Large intestine (tissue), 3 donors: Measurements from ENCODE around the gene VPS37B. TPM values are rescaled to one million over a fixed set of nuclear protein-coding genes. Genes with fewer than 3 reads are reported as not detected.
"Not testable (repeated sequence)": the region's sequence is repeated elsewhere in the genome, so short reads cannot be mapped to it uniquely, and the experiment has no call there.

ENCODE experiments used
- DNase-seq, 2 donors: peaks; one replicate each; pipeline versions ENCODE4 v3.0.0 to v3.0.0-alpha.2; 2013
- H3K27ac ChIP-seq: one replicate; pipeline ENCODE4 v1.5.1; 2013; ENCODE audit warnings: low read length
- H3K27me3 ChIP-seq: 2 replicates; pipeline ENCODE4 v1.6.1; 2013; ENCODE audit warnings: low read length; ENCODE audit not compliant: control insufficient read depth, insufficient read depth
- H3K36me3 ChIP-seq: 2 replicates; pipeline ENCODE4 v1.6.1; 2013; ENCODE audit warnings: low read length; ENCODE audit not compliant: control insufficient read depth, insufficient read depth
- H3K4me1 ChIP-seq: one replicate; pipeline ENCODE4 v1.6.1; 2013; ENCODE audit warnings: low read length; ENCODE audit not compliant: control insufficient read depth, insufficient read depth
- H3K4me3 ChIP-seq: one replicate; pipeline ENCODE4 v1.5.1; 2013; ENCODE audit warnings: low read length
- H3K9me3 ChIP-seq: one replicate; pipeline ENCODE4 v1.6.1; 2013; ENCODE audit warnings: mild to moderate bottlenecking, low read depth, low read length, moderate library complexity; ENCODE audit not compliant: control insufficient read depth
- WGBS: methylation state at CpG from one replicate; pipeline ENCODE4 v1.1.5; 2013; ENCODE audit warnings: low lambda C conversion rate; ENCODE audit not compliant: insufficient coverage; 5-methylcytosine and 5-hydroxymethylcytosine counted together
- polyA plus RNA-seq: library from polyadenylated mRNA; unstranded; fragments of 120-200 nt; gene quantifications from one replicate; pipeline ENCODE4 v1.2.1, GENCODE V29; 2013

The VPS37B gene
- polyA plus RNA-seq, 1 donor = 26.5 TPM

DNA sequence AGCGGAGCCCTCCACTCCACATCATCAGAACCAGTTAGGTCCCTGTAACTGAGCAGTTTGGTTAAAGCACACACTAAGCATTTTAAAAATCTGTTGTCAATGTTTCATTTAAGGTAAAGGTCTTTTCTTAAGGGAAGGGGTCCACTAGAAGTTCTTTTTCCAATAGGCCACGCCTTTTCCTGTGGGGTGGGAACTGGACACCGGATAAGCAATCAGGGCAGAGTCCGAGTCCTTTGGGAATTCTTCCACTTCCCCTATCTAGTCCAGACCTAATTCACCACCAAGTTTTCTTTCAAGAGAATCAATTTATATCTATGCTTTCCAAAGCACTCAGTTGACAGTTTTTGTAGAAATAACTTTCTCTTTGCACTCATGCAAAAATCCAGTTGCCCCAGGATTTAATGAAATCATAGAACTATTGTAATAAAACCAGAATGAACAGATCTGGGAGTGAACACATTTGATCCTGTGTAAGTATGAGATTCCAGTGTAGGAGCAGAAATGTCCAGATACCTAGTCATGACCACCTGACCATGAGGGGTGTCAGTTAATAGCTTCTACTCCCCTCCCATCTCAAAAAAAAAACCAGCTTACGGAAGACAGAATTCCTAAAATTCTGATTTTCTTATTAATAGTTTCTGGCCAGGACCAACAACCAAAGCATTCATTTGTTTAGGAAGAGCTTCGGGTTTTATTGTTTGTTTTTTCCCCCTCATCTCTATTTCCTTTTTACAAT lies 11.7 kb downstream of the VPS37B start:
- no peaks in the 10 kb centered on the region for H3K27me3 ChIP-seq
- no peaks in the 10 kb centered on the region for H3K9me3 ChIP-seq
- DNase-seq = no peak
- H3K36me3 ChIP-seq = no peaks in the 10 kb centered on the region
- H3K4me3 ChIP-seq = no peak overlapping the region
- peaks cover 41% of the 10 kb centered on the region for H3K4me1 ChIP-seq
- peak overlapping the region; percentile 3 for H3K27ac ChIP-seq
- 70% methylated on average over 2 of the region's 6 CpGs for WGBS

DNA sequence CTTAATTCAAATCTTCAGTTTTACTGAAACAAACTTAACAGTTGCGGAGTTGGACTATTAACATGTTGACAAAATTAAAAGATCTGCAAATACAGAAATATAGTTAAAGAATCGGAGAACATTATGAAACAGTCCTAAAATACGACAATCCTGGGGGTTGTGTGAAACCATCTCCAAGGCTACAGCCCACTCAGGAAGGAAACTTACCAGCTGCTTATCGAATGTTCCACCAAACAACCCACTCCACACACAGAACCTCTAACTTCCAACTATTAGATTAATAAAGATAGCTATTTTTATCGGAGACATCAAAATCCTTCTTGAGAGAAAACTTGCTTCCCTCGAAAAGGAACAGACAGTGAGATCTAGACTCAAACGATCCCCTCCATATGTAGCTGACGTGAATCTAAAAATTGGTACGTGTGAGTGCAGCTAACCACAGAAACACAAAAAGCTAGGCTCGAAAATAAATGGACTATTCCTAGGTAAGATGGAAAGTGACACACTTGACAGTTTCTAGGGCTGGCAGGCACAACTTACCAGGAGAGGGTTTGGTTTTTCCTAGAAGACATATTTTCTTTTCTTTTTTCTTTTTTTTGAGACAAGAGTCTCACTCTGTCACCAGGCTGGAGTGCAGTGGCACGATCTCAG lies 12.9 kb downstream of the VPS37B start:
- no peaks in the 10 kb centered on the region for H3K9me3 ChIP-seq
- H3K4me1 ChIP-seq = peaks cover 29% of the 10 kb centered on the region
- no peak for DNase-seq
- no peak overlapping the region for H3K27ac ChIP-seq
- 100% methylated on average over 2 of the region's 11 CpGs for WGBS
- H3K27me3 ChIP-seq = no peaks in the 10 kb centered on the region
- no peaks in the 10 kb centered on the region for H3K36me3 ChIP-seq
- no peak overlapping the region for H3K4me3 ChIP-seq

DNA sequence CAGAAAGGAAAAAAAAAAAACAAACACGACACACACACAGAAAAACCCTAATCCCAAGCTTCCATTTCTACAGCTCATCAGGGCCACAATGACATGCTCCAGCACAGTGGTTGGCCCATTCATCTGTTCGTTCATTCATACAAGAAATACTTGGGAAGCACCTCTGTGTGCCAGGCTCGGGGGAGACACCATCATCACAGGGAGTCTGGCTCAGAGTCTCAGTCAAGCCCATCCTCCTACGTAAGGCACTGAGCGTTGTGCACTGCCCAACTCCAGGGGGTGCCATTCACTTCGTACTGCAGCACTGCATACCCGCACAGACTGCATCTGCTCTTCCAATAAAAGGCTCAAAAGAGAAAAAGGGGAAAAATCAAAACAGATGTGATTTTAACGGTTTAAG lies 15.3 kb downstream of the VPS37B start:
- Histone ChIP-seq H3K4me3 (no peak overlapping the region), H3K36me3 (no peaks in the 10 kb centered on the region), H3K9me3 (no peaks in the 10 kb centered on the region), H3K4me1 (peaks cover 9% of the 10 kb centered on the region), H3K27ac (no peak overlapping the region), H3K27me3 (no peaks in the 10 kb centered on the region)
- 60% methylated on average over 2 of the region's 8 CpGs for WGBS
- DNase-seq = no peak

DNA sequence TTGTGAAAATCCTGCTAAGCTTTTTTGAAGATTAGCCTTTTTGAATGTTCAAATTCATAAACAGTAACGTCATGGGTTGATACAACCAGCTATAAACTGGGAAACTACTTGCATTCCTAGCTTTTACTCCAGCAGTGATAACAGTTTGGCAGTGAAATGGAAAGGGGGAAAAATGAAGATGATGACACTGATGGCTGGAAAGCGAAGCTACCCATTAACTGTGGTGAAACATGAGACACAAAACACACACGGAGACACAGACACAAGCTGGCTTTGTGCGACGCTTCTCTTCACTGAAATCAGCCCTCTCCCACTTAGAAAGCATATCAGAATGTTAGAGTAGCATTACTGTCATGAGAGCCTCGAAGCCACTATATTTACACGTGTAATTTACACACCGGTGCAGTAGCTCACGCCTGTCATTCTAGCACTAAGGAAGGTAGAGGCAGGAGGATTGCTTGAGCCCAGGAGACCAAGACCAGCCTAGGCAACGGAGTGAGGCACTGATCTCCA lies 15.7 kb downstream of the VPS37B start:
- Histone ChIP-seq H3K27me3 (no peaks in the 10 kb centered on the region), H3K36me3 (no peaks in the 10 kb centered on the region), H3K4me3 (no peak overlapping the region), H3K4me1 (peaks cover 9% of the 10 kb centered on the region), H3K9me3 (no peaks in the 10 kb centered on the region), H3K27ac (no peak overlapping the region)
- no CpG with 5 or more reads among the region's 10 CpGs for WGBS
- DNase-seq = no peak

DNA sequence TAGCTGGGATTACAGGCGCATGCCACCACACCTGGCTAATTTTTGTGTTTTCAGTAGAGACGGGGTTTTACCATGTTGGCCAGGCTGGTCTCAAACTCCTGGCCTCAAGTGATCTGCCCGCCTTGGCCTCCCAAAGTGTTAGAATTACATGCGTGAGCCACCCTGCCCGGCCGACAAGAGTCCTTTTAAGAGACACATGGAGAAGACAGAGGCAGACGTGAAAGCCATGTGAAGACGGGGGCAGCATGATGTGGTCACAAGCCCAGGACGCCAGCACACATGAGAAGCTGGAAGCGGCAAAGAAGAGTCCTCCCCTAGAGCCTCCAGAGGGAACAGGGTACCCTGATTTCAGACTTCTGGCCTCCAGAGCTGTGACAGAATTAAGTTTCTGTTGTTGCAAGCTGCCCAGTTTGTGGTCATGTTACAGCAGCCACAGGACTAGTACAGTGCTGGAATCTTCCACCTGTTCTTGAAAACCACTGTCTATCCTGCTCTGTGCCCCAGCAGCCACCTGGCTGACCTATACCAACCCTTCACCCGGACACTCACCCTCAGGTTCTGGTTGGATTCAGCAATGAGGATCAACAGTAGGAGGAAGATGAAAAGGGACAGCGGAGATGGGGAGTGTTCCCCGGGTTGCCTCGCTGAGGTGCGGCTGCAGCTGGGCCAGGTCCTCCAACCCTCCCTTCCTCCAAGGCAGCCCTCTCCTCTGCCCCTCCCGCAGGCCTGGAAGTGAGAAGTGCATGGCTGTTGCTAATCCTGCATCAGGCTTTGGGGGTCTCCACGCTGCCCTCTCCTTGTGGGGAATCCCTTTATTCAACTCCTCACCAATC lies 16.9 kb downstream of the VPS37B start:
- no peak overlapping the region for H3K27ac ChIP-seq
- H3K9me3 ChIP-seq = no peaks in the 10 kb centered on the region
- no peaks in the 10 kb centered on the region for H3K27me3 ChIP-seq
- peaks cover 5% of the 10 kb centered on the region for H3K4me1 ChIP-seq
- no peak overlapping the region for H3K4me3 ChIP-seq
- peaks cover 2% of the 10 kb centered on the region for H3K36me3 ChIP-seq
- no peak for DNase-seq
- no CpG with 5 or more reads among the region's 17 CpGs for WGBS

DNA sequence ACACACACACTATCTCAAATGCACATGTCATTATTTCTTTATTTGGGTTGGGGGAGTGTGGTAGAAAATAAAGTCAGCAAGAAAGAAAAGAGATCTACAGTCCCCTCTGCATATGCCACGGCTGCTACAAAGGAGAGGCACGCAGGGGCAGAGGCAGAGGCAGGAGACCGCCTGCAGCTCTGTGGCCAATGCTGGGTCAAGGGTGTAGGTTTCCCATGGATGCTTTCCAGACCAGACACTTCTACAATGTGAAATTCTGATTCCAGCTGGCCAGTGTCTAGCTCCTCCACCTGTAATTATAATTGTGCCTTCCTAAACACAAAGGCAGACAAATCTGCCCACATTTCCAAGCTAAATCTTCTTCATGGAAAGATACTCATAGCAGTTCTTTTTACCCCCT lies 19.2 kb downstream of the VPS37B start:
- no peaks in the 10 kb centered on the region for H3K9me3 ChIP-seq
- H3K27ac ChIP-seq = no peak overlapping the region
- H3K36me3 ChIP-seq = peaks cover 2% of the 10 kb centered on the region
- no peak for DNase-seq
- no peaks in the 10 kb centered on the region for H3K27me3 ChIP-seq
- H3K4me1 ChIP-seq = peaks cover 13% of the 10 kb centered on the region
- H3K4me3 ChIP-seq = no peak overlapping the region
- no CpG with 5 or more reads among the region's 3 CpGs for WGBS

DNA sequence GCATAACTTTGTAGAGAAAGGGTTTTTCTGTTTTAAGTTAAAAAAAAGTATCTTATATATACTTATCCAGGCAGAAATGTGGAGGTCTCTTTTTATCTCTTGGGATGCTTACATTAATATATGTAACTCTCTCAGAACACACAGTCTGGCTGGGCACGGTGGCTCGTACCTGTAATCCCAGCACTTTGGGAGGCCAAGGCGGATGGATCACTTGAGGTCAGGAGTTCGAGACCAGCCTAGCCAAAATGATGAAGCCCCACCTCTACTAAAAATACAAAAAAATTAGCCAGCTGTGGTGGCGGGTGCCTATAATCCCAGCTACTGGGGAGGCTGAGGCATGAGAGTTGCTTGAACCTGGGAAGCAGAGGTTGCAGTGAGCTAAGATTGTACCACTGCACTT lies 19.6 kb downstream of the VPS37B start:
- not testable (repeated sequence) for DNase-seq, H3K4me3 ChIP-seq, H3K9me3 ChIP-seq, H3K36me3 ChIP-seq, H3K27me3 ChIP-seq, H3K27ac ChIP-seq
- H3K4me1 ChIP-seq = peaks cover 18% of the 10 kb centered on the region
- WGBS = no CpG with 5 or more reads among the region's 5 CpGs

DNA sequence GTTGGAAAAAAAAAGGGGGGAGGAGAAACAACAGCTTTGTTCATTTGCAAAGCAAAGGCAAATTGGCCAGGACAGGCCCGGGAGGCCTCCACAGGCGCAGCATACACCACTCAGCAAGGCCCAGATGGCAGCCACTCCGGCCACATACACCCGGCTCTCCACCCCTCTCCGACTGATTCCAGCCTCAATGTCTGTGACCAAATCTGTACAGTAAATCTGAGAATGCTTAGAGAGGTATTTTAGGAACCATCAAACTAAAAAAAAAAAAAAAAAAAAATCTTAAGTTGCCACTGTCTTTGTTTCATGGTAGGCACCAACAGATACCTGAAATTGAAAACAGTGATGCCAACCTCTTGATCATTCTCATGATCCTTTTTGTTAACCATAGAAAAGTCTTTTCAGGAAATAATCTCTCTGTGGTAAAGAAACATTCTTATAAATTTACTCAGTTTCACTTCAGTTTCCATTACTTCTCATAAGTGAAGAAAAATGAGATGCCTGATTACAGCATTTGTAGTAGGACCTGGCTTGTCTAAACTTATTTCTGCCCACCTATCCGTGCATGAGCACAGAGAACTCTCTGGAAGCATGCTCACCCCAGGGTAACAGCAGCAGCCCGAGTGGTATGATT lies 20.2 kb downstream of the VPS37B start:
- H3K27ac ChIP-seq = no peak overlapping the region
- H3K9me3 ChIP-seq = no peaks in the 10 kb centered on the region
- WGBS = no CpG with 5 or more reads among the region's 7 CpGs
- H3K27me3 ChIP-seq = no peaks in the 10 kb centered on the region
- no peak for DNase-seq
- peaks cover 23% of the 10 kb centered on the region for H3K4me1 ChIP-seq
- peaks cover 6% of the 10 kb centered on the region for H3K36me3 ChIP-seq
- H3K4me3 ChIP-seq = no peak overlapping the region

DNA sequence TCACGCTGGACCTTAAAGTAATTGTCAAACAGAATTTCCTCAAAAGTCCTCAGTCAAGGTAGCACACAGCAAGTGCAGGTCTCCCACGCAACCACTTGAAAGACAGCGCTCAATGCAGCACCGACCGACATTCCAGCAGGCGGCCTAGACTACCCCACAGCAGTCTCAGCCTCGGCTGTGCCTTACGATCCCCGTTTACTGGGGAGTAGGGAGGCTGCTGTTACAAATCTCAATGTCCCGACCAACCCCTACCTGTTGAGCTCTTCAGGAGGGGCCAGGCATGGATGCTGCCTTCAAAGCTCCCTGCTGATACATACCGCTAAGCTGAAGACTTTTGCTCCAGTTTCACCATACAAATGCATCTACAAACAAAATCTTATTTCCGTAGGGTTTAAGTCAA lies 21.8 kb downstream of the VPS37B start:
- Histone ChIP-seq H3K9me3 (no peaks in the 10 kb centered on the region), H3K27ac (no peak overlapping the region), H3K36me3 (peaks cover 21% of the 10 kb centered on the region), H3K4me3 (no peak overlapping the region), H3K27me3 (no peaks in the 10 kb centered on the region), H3K4me1 (peaks cover 28% of the 10 kb centered on the region)
- DNase-seq = no peak
- WGBS = no CpG with 5 or more reads among the region's 12 CpGs

DNA sequence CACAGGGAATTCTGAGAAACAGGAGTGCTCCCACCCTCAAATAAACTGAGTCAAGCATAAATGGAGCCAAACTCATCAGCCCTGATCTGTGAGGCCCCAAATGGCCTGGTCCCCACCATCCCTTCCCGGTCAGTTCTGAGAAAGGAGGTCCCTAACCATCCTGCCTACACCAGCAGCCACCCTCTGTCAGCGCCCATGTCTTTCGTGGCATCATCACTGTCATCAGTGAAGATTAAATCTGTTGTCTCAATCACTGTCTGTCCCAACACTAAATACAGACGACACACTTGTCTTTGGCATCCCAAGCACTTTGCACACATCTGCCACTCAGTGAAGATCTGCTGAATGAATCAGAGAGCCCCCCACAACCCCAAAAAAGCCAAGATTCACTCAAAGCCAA lies 22.4 kb downstream of the VPS37B start:
- Histone ChIP-seq H3K27me3 (no peaks in the 10 kb centered on the region), H3K4me3 (no peak overlapping the region), H3K27ac (no peak overlapping the region), H3K9me3 (no peaks in the 10 kb centered on the region), H3K36me3 (peaks cover 26% of the 10 kb centered on the region), H3K4me1 (peaks cover 28% of the 10 kb centered on the region)
- no peak for DNase-seq
- no CpG with 5 or more reads among the region's 4 CpGs for WGBS
